ENCODE measurements around the gene PRKAR1B. TPM values are rescaled to one million over a fixed set of nuclear protein-coding genes. Genes with fewer than 3 reads are reported as not detected.

Gene PRKAR1B
- total RNA-seq, 4 donors from 2014 or later = 8.2 to 12.3 (median 10.5) TPM

GRCh38 chr7:623464-623863, 103.6 kb downstream of the PRKAR1B start:
- Histone ChIP-seq H3K27me3 (no peaks in the 10 kb centered on the region), H3K27ac (no peak overlapping the region), H3K9me3 (no peaks in the 10 kb centered on the region), H3K36me3 (no peaks in the 10 kb centered on the region), H3K4me1 (peaks cover 4% of the 10 kb centered on the region), H3K4me3 (no peak overlapping the region)
- DNase-seq (ENCODE audit: low spot score in 2 of 2) = no peak
- TF ChIP-seq POLR2A (IDR thresholded peaks at IDR 0.05) = no peak
- no peak for TF ChIP-seq POLR2AphosphoS5 (IDR thresholded peaks at IDR 0.05)
- no peak for TF ChIP-seq CTCF (IDR thresholded peaks at IDR 0.05)
- TF ChIP-seq EP300 (IDR thresholded peaks at IDR 0.05) = no peak
- 96% methylated on average over 8 of the region's 8 CpGs for WGBS

GRCh38 chr7:621572-622285, 105.4 kb downstream of the PRKAR1B start:
- Histone ChIP-seq H3K4me1 (peaks cover 4% of the 10 kb centered on the region), H3K9me3 (no peaks in the 10 kb centered on the region), H3K27me3 (no peaks in the 10 kb centered on the region), H3K36me3 (no peaks in the 10 kb centered on the region), H3K27ac (no peak overlapping the region), H3K4me3 (no peak overlapping the region)
- no peak for DNase-seq (ENCODE audit: low spot score in 2 of 2)
- 46% methylated on average over 8 of the region's 8 CpGs for WGBS
- TF ChIP-seq POLR2AphosphoS5 (IDR thresholded peaks at IDR 0.05) (no peak), POLR2A (IDR thresholded peaks at IDR 0.05) (no peak), EP300 (IDR thresholded peaks at IDR 0.05) (no peak), CTCF (IDR thresholded peaks at IDR 0.05) (no peak)

GRCh38 chr7:620885-621284, 106.2 kb downstream of the PRKAR1B start:
- Histone ChIP-seq H3K4me3 (no peak overlapping the region), H3K27me3 (no peaks in the 10 kb centered on the region), H3K9me3 (no peaks in the 10 kb centered on the region), H3K36me3 (no peaks in the 10 kb centered on the region), H3K4me1 (peaks cover 4% of the 10 kb centered on the region), H3K27ac (no peak overlapping the region)
- TF ChIP-seq POLR2A (IDR thresholded peaks at IDR 0.05) (no peak), POLR2AphosphoS5 (IDR thresholded peaks at IDR 0.05) (no peak), CTCF (IDR thresholded peaks at IDR 0.05) (no peak), EP300 (IDR thresholded peaks at IDR 0.05) (no peak)
- DNase-seq (ENCODE audit: low spot score in 2 of 2) = no peak

- TF ChIP-seq CTCF (IDR thresholded peaks at IDR 0.05) = no peak
- no peak for TF ChIP-seq POLR2A (IDR thresholded peaks at IDR 0.05)
- no peak for TF ChIP-seq EP300 (IDR thresholded peaks at IDR 0.05)
- TF ChIP-seq POLR2AphosphoS5 (IDR thresholded peaks at IDR 0.05) = no peak
- Histone ChIP-seq H3K27ac (no peak overlapping the region), H3K36me3 (no peaks in the 10 kb centered on the region), H3K4me3 (no peak overlapping the region), H3K9me3 (no peaks in the 10 kb centered on the region), H3K27me3 (no peaks in the 10 kb centered on the region), H3K4me1 (peaks cover 4% of the 10 kb centered on the region)
- DNase-seq (ENCODE audit: low spot score in 2 of 2) = no peak
- 69% methylated on average over 5 of the region's 5 CpGs for WGBS
Measured at GRCh38 chr7:620056-620455, 107.0 kb downstream of the PRKAR1B start.

GRCh38 chr7:619368-619840, 107.7 kb downstream of the PRKAR1B start:
- DNase-seq (ENCODE audit: low spot score in 2 of 2) = no peak
- no peak overlapping the region for H3K27ac ChIP-seq
- 94% methylated on average over 5 of the region's 5 CpGs for WGBS

More at GRCh38 chr7:619368-619840, 107.7 kb downstream of the PRKAR1B start:
- Histone ChIP-seq H3K9me3 (no peaks in the 10 kb centered on the region), H3K36me3 (no peaks in the 10 kb centered on the region), H3K27me3 (no peaks in the 10 kb centered on the region), H3K4me3 (no peak overlapping the region), H3K4me1 (peaks cover 4% of the 10 kb centered on the region)
- TF ChIP-seq POLR2A (IDR thresholded peaks at IDR 0.05) = no peak
- TF ChIP-seq EP300 (IDR thresholded peaks at IDR 0.05) = no peak
- TF ChIP-seq CTCF (IDR thresholded peaks at IDR 0.05) = no peak
- no peak for TF ChIP-seq POLR2AphosphoS5 (IDR thresholded peaks at IDR 0.05)
